ENCODE results near the gene CTIF. TPM values are rescaled to one million over a fixed set of nuclear protein-coding genes. Genes with fewer than 3 reads are reported as not detected.

The CTIF gene
- total RNA-seq, 5 donors from 2014 or later (not counting 1 experiment from before 2014, with no cell fraction given) = 3.2 to 6.7 (median 4.7) TPM

GRCh38 chr18:48724939-48725338 lies 186.1 kb downstream of the CTIF start:
- DNase-seq (no peak), ATAC-seq (replicated peaks in 1 of 4) (no peak)

GRCh38 chr18:48725562-48725961 lies 186.7 kb downstream of the CTIF start:
- DNase-seq (no peak), ATAC-seq (replicated peaks in 1 of 4) (no peak)
- Mint-ChIP-seq H3K27ac (no peak overlapping the region), H3K27me3 (no peaks in the 10 kb centered on the region), H3K4me1 (no peaks in the 10 kb centered on the region), H3K9me3 (no peaks in the 10 kb centered on the region), H3K36me3 (no peaks in the 10 kb centered on the region), H3K4me3 (no peak overlapping the region)
- ChIA-PET POLR2A (interaction anchor here in 1 of 2 donors (0.6 kb wide), 1 partner anchor 1126 kb away, joined by 4 read pairs; no protein-coding TSS in a partner anchor), CTCF (no interaction called here)
- H3K36me3 ChIP-seq (ENCODE audit: control insufficient read depth in 2 of 2, extremely low read depth in 1 of 2, insufficient read depth in 1 of 2, low read length in 1 of 2) = no peaks in the 10 kb centered on the region
- no CpG with 5 or more reads among the region's 3 CpGs for WGBS (ENCODE audit: insufficient coverage)
- H3K27ac ChIP-seq (ENCODE audit: low read length) = no peak overlapping the region
- H3K9me3 ChIP-seq = no peaks in the 10 kb centered on the region
- no peak overlapping the region for H3K4me3 ChIP-seq (ENCODE audit: control insufficient read depth in 1 of 2, extremely low read depth in 1 of 2, low read length in 1 of 2)
- H3K4me1 ChIP-seq (ENCODE audit: control insufficient read depth in 1 of 2, extremely low read depth in 1 of 2, insufficient read depth in 2 of 2, low read length in 2 of 2) = no peaks in the 10 kb centered on the region
- H3K27me3 ChIP-seq (replicated peaks in 1 of 2; ENCODE audit: control insufficient read depth in 2 of 2, extremely low read depth in 1 of 2, insufficient read depth in 2 of 2, low read length in 1 of 2) = peaks cover 0 to 11% of the 10 kb centered on the region in 2 experiments

More at GRCh38 chr18:48724939-48725338, 186.1 kb downstream of the CTIF start:
- no peaks in the 10 kb centered on the region for H3K36me3 ChIP-seq (ENCODE audit: control insufficient read depth in 2 of 2, extremely low read depth in 1 of 2, insufficient read depth in 1 of 2, low read length in 1 of 2)
- no peaks in the 10 kb centered on the region for H3K36me3 Mint-ChIP-seq
- no peak overlapping the region for H3K27ac Mint-ChIP-seq
- no peaks in the 10 kb centered on the region for H3K4me1 Mint-ChIP-seq
- H3K4me3 Mint-ChIP-seq = no peak overlapping the region
- 56% methylated on average over 3 of the region's 5 CpGs for WGBS (ENCODE audit: insufficient coverage)
- H3K27me3 ChIP-seq (replicated peaks in 1 of 2; ENCODE audit: control insufficient read depth in 2 of 2, extremely low read depth in 1 of 2, insufficient read depth in 2 of 2, low read length in 1 of 2) = peaks cover 0 to 11% of the 10 kb centered on the region in 2 experiments
- ChIA-PET CTCF (no interaction called here), POLR2A (no interaction called here)
- no peaks in the 10 kb centered on the region for H3K27me3 Mint-ChIP-seq
- no peaks in the 10 kb centered on the region for H3K9me3 Mint-ChIP-seq
- H3K27ac ChIP-seq (ENCODE audit: low read length) = no peak overlapping the region
- H3K9me3 ChIP-seq = no peaks in the 10 kb centered on the region
- H3K4me3 ChIP-seq (ENCODE audit: control insufficient read depth in 1 of 2, extremely low read depth in 1 of 2, low read length in 1 of 2) = no peak overlapping the region
- H3K4me1 ChIP-seq (ENCODE audit: control insufficient read depth in 1 of 2, extremely low read depth in 1 of 2, insufficient read depth in 2 of 2, low read length in 2 of 2) = no peaks in the 10 kb centered on the region

GRCh38 chr18:48727681-48728080 lies 188.8 kb downstream of the CTIF start:
- Mint-ChIP-seq H3K27ac (no peak overlapping the region), H3K4me3 (no peak overlapping the region), H3K36me3 (no peaks in the 10 kb centered on the region), H3K27me3 (no peaks in the 10 kb centered on the region), H3K4me1 (no peaks in the 10 kb centered on the region), H3K9me3 (no peaks in the 10 kb centered on the region)
- DNase-seq (no peak), ATAC-seq (replicated peaks in 1 of 4) (no peak)
- CTCF ChIA-PET = no interaction called here
- Histone ChIP-seq H3K36me3 (ENCODE audit: control insufficient read depth in 2 of 2, extremely low read depth in 1 of 2, insufficient read depth in 1 of 2, low read length in 1 of 2) (no peaks in the 10 kb centered on the region), H3K27ac (ENCODE audit: low read length) (no peak overlapping the region), H3K4me1 (ENCODE audit: control insufficient read depth in 1 of 2, extremely low read depth in 1 of 2, insufficient read depth in 2 of 2, low read length in 2 of 2) (no peaks in the 10 kb centered on the region), H3K9me3 (no peaks in the 10 kb centered on the region), H3K27me3 (replicated peaks in 1 of 2; ENCODE audit: control insufficient read depth in 2 of 2, extremely low read depth in 1 of 2, insufficient read depth in 2 of 2, low read length in 1 of 2) (peaks cover 0 to 5% of the 10 kb centered on the region in 2 experiments), H3K4me3 (ENCODE audit: control insufficient read depth in 1 of 2, extremely low read depth in 1 of 2, low read length in 1 of 2) (no peak overlapping the region)
- POLR2A ChIA-PET = no interaction called here
- 100% methylated on average over 1 of the region's 2 CpGs for WGBS (ENCODE audit: insufficient coverage)

- no peak overlapping the region for H3K4me3 ChIP-seq (ENCODE audit: control insufficient read depth in 1 of 2, extremely low read depth in 1 of 2, low read length in 1 of 2)
- Mint-ChIP-seq H3K36me3 (no peaks in the 10 kb centered on the region), H3K4me3 (no peak overlapping the region), H3K9me3 (no peaks in the 10 kb centered on the region), H3K4me1 (no peaks in the 10 kb centered on the region), H3K27ac (no peak overlapping the region), H3K27me3 (no peaks in the 10 kb centered on the region)
- H3K4me1 ChIP-seq (ENCODE audit: control insufficient read depth in 1 of 2, extremely low read depth in 1 of 2, insufficient read depth in 2 of 2, low read length in 2 of 2) = no peaks in the 10 kb centered on the region
- peaks cover 0 to 7% of the 10 kb centered on the region in 2 experiments for H3K27me3 ChIP-seq (replicated peaks in 1 of 2; ENCODE audit: control insufficient read depth in 2 of 2, extremely low read depth in 1 of 2, insufficient read depth in 2 of 2, low read length in 1 of 2)
- ChIA-PET POLR2A (no interaction called here), CTCF (no interaction called here)
- H3K36me3 ChIP-seq (ENCODE audit: control insufficient read depth in 2 of 2, extremely low read depth in 1 of 2, insufficient read depth in 1 of 2, low read length in 1 of 2) = no peaks in the 10 kb centered on the region
- no peaks in the 10 kb centered on the region for H3K9me3 ChIP-seq
- no peak overlapping the region for H3K27ac ChIP-seq (ENCODE audit: low read length)
- ATAC-seq (replicated peaks in 1 of 4) (no peak), DNase-seq (no peak)
- WGBS (ENCODE audit: insufficient coverage) = 64% methylated on average over 4 of the region's 6 CpGs
Observed at GRCh38 chr18:48728204-48728833, 189.5 kb downstream of the CTIF start.

GRCh38 chr18:48729404-48729803 lies 190.6 kb downstream of the CTIF start:
- H3K27me3 Mint-ChIP-seq = no peaks in the 10 kb centered on the region
- DNase-seq (no peak), ATAC-seq (replicated peaks in 1 of 4) (no peak)
- Histone ChIP-seq H3K4me1 (ENCODE audit: control insufficient read depth in 1 of 2, extremely low read depth in 1 of 2, insufficient read depth in 2 of 2, low read length in 2 of 2) (no peaks in the 10 kb centered on the region), H3K36me3 (ENCODE audit: control insufficient read depth in 2 of 2, extremely low read depth in 1 of 2, insufficient read depth in 1 of 2, low read length in 1 of 2) (no peaks in the 10 kb centered on the region), H3K27ac (ENCODE audit: low read length) (no peak overlapping the region), H3K27me3 (replicated peaks in 1 of 2; ENCODE audit: control insufficient read depth in 2 of 2, extremely low read depth in 1 of 2, insufficient read depth in 2 of 2, low read length in 1 of 2) (peaks cover 0 to 10% of the 10 kb centered on the region in 2 experiments), H3K9me3 (no peaks in the 10 kb centered on the region), H3K4me3 (ENCODE audit: control insufficient read depth in 1 of 2, extremely low read depth in 1 of 2, low read length in 1 of 2) (no peak overlapping the region)
- H3K36me3 Mint-ChIP-seq = no peaks in the 10 kb centered on the region
- ChIA-PET CTCF (no interaction called here), POLR2A (no interaction called here)
- H3K4me3 Mint-ChIP-seq = no peak overlapping the region
- H3K9me3 Mint-ChIP-seq = no peaks in the 10 kb centered on the region
- H3K27ac Mint-ChIP-seq = no peak overlapping the region
- 90% methylated on average over 7 of the region's 8 CpGs for WGBS (ENCODE audit: insufficient coverage)
- no peaks in the 10 kb centered on the region for H3K4me1 Mint-ChIP-seq

- Histone ChIP-seq H3K27me3 (replicated peaks in 1 of 2; ENCODE audit: control insufficient read depth in 2 of 2, extremely low read depth in 1 of 2, insufficient read depth in 2 of 2, low read length in 1 of 2) (peaks cover 0 to 10% of the 10 kb centered on the region in 2 experiments), H3K4me1 (ENCODE audit: control insufficient read depth in 1 of 2, extremely low read depth in 1 of 2, insufficient read depth in 2 of 2, low read length in 2 of 2) (no peaks in the 10 kb centered on the region), H3K36me3 (ENCODE audit: control insufficient read depth in 2 of 2, extremely low read depth in 1 of 2, insufficient read depth in 1 of 2, low read length in 1 of 2) (no peaks in the 10 kb centered on the region), H3K27ac (ENCODE audit: low read length) (no peak overlapping the region), H3K4me3 (ENCODE audit: control insufficient read depth in 1 of 2, extremely low read depth in 1 of 2, low read length in 1 of 2) (no peak overlapping the region), H3K9me3 (no peaks in the 10 kb centered on the region)
- DNase-seq = no peak
- Mint-ChIP-seq H3K9me3 (no peaks in the 10 kb centered on the region), H3K36me3 (no peaks in the 10 kb centered on the region), H3K4me3 (no peak overlapping the region), H3K4me1 (peaks cover 1 to 3% (median 2%) of the 10 kb centered on the region in 3 donors), H3K27me3 (no peaks in the 10 kb centered on the region), H3K27ac (no peak overlapping the region)
- WGBS (ENCODE audit: insufficient coverage) = 82% methylated on average over 2 of the region's 12 CpGs
- ChIA-PET POLR2A (no interaction called here), CTCF (no interaction called here)
- no peak for ATAC-seq (replicated peaks in 1 of 4)
Observed at GRCh38 chr18:48730010-48730409, 191.2 kb downstream of the CTIF start.

All from T-cell (primary cell).